SK-N-SH (cell line): ENCODE measurements around the gene MSMP.

ENCODE experiments used
- CHD2 ChIP-seq: fragments of 150-350 bp; IDR thresholded peaks from 2 replicates; pipeline ENCODE4 v1.6.1; 2018; ENCODE audit warnings: low read length; ENCODE audit not compliant: partially characterized antibody
- CTCF ChIP-seq: fragments of 200-600 bp; sonication (generic); IDR thresholded peaks from 2 replicates; pipeline ENCODE4 v1.6.1; 2017; ENCODE audit warnings: antibody characterized with exemption, mild to moderate bottlenecking, moderate library complexity
- EP300 ChIP-seq, 2 experiments: IDR thresholded peaks; 2 replicates each; pipeline versions ENCODE4 v1.4.0 to v1.6.1; 2012; ENCODE audit warnings: borderline replicate concordance in 1 of 2, low read depth in 1 of 2, low read length in 1 of 2
- EZH2phosphoT487 ChIP-seq: fragments of 200-600 bp; sonication (generic); IDR thresholded peaks from 2 replicates; pipeline ENCODE4 v1.6.1; 2017; ENCODE audit warnings: low read depth, mixed run types, mild to moderate bottlenecking, antibody characterized with exemption, moderate library complexity, borderline replicate concordance
- PBX3 ChIP-seq: IDR thresholded peaks from 2 replicates; pipeline ENCODE4; 2012
- POLR2AphosphoS5 ChIP-seq: IDR thresholded peaks from 2 replicates; pipeline ENCODE4 v1.6.1; 2012; ENCODE audit warnings: low read depth, low read length
- RAD21 ChIP-seq: IDR thresholded peaks from 2 replicates; pipeline ENCODE4 v1.6.1; 2012; ENCODE audit warnings: mild to moderate bottlenecking, low read length
- REST ChIP-seq: IDR thresholded peaks from 2 replicates; pipeline ENCODE4 v1.6.1; 2012; ENCODE audit warnings: mild to moderate bottlenecking, low read depth, low read length, moderate library complexity
- SIN3A ChIP-seq: IDR thresholded peaks from 2 replicates; pipeline ENCODE4 v1.6.1; 2012; ENCODE audit warnings: low read depth, mild to moderate bottlenecking, low read length, moderate library complexity, borderline replicate concordance
- SMC3 ChIP-seq: IDR thresholded peaks from 2 replicates; pipeline ENCODE4 v1.6.1; 2012; ENCODE audit warnings: low read depth, low read length, improper control_type of control experiment
- USF1 ChIP-seq: IDR thresholded peaks from 2 replicates; pipeline ENCODE4 v1.4.0; 2012; ENCODE audit warnings: low read depth, borderline replicate concordance

GRCh38 chr9:35723908-35724307, 30.2 kb downstream of the MSMP start:
- no peak for TF ChIP-seq CTCF
- TF ChIP-seq SIN3A: no peak
- TF ChIP-seq RAD21: no peak
- no peak for TF ChIP-seq REST
- no peak for TF ChIP-seq EZH2phosphoT487
- TF ChIP-seq PBX3: no peak
- TF ChIP-seq CHD2: no peak
- TF ChIP-seq EP300 (IDR thresholded peaks at IDR 0.05; ENCODE audit: borderline replicate concordance in 1 of 2, low read depth in 1 of 2, low read length in 1 of 2): no peak
- TF ChIP-seq USF1: no peak
- no peak for TF ChIP-seq POLR2AphosphoS5
- no peak for TF ChIP-seq SMC3
